SU-DHL-6 (cell line): Measurements from ENCODE around the gene EBPL.

Experiments
- H2AFZ ChIP-seq: fragments of 200-600 bp; sonication (generic); 2 replicates; pipeline ENCODE4 v1.6.1; 2014; ENCODE audit warnings: low read depth, mild to moderate bottlenecking, moderate library complexity, mixed read lengths, antibody characterized with exemption, low read length; ENCODE audit not compliant: severe bottlenecking
- H3F3A ChIP-seq: fragments of 200-600 bp; shearing (Covaris generic); 2 replicates; pipeline ENCODE4 v1.6.0; 2016; ENCODE audit warnings: antibody characterized with exemption, mild to moderate bottlenecking; ENCODE audit not compliant: insufficient read depth
- H3K27ac ChIP-seq: fragments of 200-600 bp; sonication (generic); 2 replicates; pipeline ENCODE4 v1.5.1; 2016; ENCODE audit warnings: low read depth, mild to moderate bottlenecking, low read length, moderate library complexity, mixed read lengths
- H3K27me3 ChIP-seq: fragments of 200-600 bp; sonication (generic), shearing (Covaris generic); 2 replicates; pipeline ENCODE4 v1.6.0; 2014; ENCODE audit warnings: mild to moderate bottlenecking, low read length
- H3K36me3 ChIP-seq: fragments of 200-600 bp; sonication (generic); 2 replicates; pipeline ENCODE4 v1.6.1; 2014; ENCODE audit warnings: mild to moderate bottlenecking, low read length, mixed read lengths
- H3K4me2 ChIP-seq: fragments of 300-600, 200-600 bp; shearing (Covaris generic), sonication (generic); 2 replicates; pipeline ENCODE4 v1.6.0; 2014; ENCODE audit warnings: low read length, low read depth, mild to moderate bottlenecking; ENCODE audit not compliant: poor library complexity, severe bottlenecking
- H3K4me3 ChIP-seq: fragments of 200-600 bp; sonication (generic); 2 replicates; pipeline ENCODE4 v1.5.1; 2014; ENCODE audit warnings: antibody characterized with exemption, low read length, mild to moderate bottlenecking, mixed read lengths; ENCODE audit not compliant: insufficient read depth, poor library complexity, severe bottlenecking
- H3K79me2 ChIP-seq: fragments of 200-600 bp; sonication (generic); 2 replicates; pipeline ENCODE4 v1.6.1; 2014; ENCODE audit warnings: mild to moderate bottlenecking, low read length, moderate library complexity; ENCODE audit not compliant: insufficient read depth
- H3K9ac ChIP-seq: fragments of 200-600 bp; sonication (generic); 2 replicates; pipeline ENCODE4 v1.7.0; 2014; ENCODE audit warnings: mild to moderate bottlenecking, low read length
- H3K9me2 ChIP-seq: fragments of 200-600 bp; sonication (generic); replicated peaks from 2 replicates; pipeline ENCODE4 v1.6.1; 2014; ENCODE audit warnings: low read length; ENCODE audit not compliant: insufficient read depth
- H3K9me3 ChIP-seq: fragments of 200-600 bp; sonication (generic); 2 replicates; pipeline ENCODE4 v1.6.1; 2014; ENCODE audit warnings: low read length, mixed read lengths; ENCODE audit not compliant: insufficient read depth
- H4K20me1 ChIP-seq: fragments of 200-600 bp; sonication (generic); 2 replicates; pipeline ENCODE4 v1.6.1; 2014; ENCODE audit warnings: low read depth, mild to moderate bottlenecking, antibody characterized with exemption, low read length, moderate library complexity, mixed read lengths
- EZH2phosphoT487 ChIP-seq: fragments of 200-600 bp; sonication (generic), shearing (Covaris generic); conservative IDR thresholded peaks from 2 replicates; pipeline ENCODE4 v1.6.1; 2018; ENCODE audit warnings: mild to moderate bottlenecking, antibody characterized with exemption, low read length, moderate library complexity, mixed read lengths
- TF ChIP-seq, protein P1 (sequence below): fragments of 200-600 bp; sonication (generic); IDR thresholded peaks from one replicate; pipeline ENCODE4 v1.5.1; 2017; ENCODE audit warnings: antibody characterized with exemption, mild to moderate bottlenecking, low read length, moderate library complexity; ENCODE audit not compliant: insufficient read depth, poor library complexity, severe bottlenecking

Gene EBPL

DNA sequence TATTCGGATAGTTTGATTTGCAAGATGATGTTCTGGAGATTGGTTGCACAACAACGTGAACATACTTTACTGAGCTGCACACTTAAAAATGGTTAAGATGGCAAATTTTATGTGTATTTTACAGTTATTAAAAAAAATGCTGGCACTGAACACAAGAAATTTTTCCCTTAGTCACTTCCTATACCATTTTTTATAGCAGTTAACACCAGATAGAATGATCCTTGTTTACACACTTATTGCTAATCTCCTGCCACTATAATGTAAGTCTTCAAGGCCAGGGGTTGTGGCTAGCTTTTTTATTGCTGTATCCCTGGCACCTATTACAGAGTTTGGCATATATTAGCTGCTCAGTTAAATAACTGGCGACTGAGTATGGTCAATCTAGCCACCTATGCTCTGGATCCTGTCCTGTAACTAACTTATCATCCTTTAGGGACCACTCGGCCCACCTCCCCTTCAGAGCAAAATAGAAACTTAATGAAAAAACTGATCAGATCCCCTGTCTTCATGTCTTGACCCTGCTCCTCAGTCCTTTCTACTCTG, 2.0 kb upstream of the EBPL start:
- no peak overlapping the region for H3K4me3 ChIP-seq

DNA sequence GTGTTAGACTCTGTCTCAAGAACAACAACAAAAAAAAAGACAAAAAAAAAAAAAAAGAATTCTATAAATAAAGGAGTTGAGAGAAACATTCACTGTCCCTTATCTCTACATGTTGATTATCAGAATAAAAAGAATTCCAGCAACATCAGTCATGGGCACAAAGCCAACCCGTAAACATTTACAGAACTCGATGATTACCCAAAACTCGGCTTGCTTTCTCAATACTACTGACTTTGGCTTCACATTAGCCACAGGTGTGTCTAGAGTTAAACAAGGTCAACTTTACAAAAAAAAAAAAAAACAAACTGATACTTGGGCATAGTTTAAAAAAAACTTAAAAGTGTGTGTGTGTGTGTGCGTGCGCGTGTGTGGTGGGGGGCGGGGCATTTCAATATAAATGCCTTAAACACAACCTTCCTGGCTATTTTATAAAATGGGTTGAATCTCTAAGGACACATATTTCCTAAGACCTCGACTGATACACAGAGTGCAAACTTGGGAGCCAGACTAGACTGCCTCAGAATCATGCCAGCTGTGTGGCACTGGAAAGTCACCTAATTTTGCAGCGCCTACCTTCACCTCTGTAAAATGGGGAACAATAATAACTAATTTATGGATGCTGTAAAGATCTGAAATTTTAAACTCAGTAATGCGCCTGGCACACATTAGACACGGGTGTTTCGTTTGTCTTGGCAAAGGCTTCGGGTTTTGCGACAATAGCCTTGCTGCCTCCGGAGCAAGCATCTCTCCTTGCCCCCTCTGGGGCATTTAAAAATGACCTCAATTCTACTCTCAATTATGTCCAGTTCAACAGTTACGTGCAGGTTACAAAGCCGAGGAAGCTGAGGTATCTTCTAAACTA, 922 bp downstream of the EBPL start:
- TF ChIP-seq, protein P1, sequence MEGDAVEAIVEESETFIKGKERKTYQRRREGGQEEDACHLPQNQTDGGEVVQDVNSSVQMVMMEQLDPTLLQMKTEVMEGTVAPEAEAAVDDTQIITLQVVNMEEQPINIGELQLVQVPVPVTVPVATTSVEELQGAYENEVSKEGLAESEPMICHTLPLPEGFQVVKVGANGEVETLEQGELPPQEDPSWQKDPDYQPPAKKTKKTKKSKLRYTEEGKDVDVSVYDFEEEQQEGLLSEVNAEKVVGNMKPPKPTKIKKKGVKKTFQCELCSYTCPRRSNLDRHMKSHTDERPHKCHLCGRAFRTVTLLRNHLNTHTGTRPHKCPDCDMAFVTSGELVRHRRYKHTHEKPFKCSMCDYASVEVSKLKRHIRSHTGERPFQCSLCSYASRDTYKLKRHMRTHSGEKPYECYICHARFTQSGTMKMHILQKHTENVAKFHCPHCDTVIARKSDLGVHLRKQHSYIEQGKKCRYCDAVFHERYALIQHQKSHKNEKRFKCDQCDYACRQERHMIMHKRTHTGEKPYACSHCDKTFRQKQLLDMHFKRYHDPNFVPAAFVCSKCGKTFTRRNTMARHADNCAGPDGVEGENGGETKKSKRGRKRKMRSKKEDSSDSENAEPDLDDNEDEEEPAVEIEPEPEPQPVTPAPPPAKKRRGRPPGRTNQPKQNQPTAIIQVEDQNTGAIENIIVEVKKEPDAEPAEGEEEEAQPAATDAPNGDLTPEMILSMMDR, result no peak
- TF ChIP-seq EZH2phosphoT487, result no peak
- Histone ChIP-seq H3K36me3 (no peaks in the 10 kb centered on the region), H3K9ac (peak overlapping the region; percentile 67), H3K4me2 (peak overlapping the region; percentile 84), H4K20me1 (no peaks in the 10 kb centered on the region), H3K9me3 (no peaks in the 10 kb centered on the region), H3K9me2 (no peaks in the 10 kb centered on the region), H3K27me3 (no peaks in the 10 kb centered on the region), H3K27ac (0 out of 2 replicates have a peak overlapping the region, but pooled peaks have one; percentile 23), H2AFZ (peak overlapping the region; percentile 78), H3F3A (peaks cover 14% of the 10 kb centered on the region; the same call in 1 of the 2 replicates), H3K4me3 (peak overlapping the region; percentile 71), H3K79me2 (peaks cover 11% of the 10 kb centered on the region; the same call in 1 of the 2 replicates)

More for the DNA sequence above, 2.0 kb upstream of the EBPL start:
- TF ChIP-seq, protein P1, result no peak
- TF ChIP-seq EZH2phosphoT487, result no peak
- no peak overlapping the region for H3K4me2 ChIP-seq
- peaks cover 11% of the 10 kb centered on the region; the same call in 1 of the 2 replicates for H3K79me2 ChIP-seq
- no peak overlapping the region for H3K27ac ChIP-seq
- no peak overlapping the region for H2AFZ ChIP-seq
- no peaks in the 10 kb centered on the region for H3K9me2 ChIP-seq
- no peaks in the 10 kb centered on the region for H3K9me3 ChIP-seq
- peaks cover 13% of the 10 kb centered on the region; the same call in 1 of the 2 replicates for H3F3A ChIP-seq
- no peaks in the 10 kb centered on the region for H4K20me1 ChIP-seq
- H3K9ac ChIP-seq, result no peak overlapping the region
- H3K27me3 ChIP-seq, result no peaks in the 10 kb centered on the region
- H3K36me3 ChIP-seq, result no peaks in the 10 kb centered on the region

DNA sequence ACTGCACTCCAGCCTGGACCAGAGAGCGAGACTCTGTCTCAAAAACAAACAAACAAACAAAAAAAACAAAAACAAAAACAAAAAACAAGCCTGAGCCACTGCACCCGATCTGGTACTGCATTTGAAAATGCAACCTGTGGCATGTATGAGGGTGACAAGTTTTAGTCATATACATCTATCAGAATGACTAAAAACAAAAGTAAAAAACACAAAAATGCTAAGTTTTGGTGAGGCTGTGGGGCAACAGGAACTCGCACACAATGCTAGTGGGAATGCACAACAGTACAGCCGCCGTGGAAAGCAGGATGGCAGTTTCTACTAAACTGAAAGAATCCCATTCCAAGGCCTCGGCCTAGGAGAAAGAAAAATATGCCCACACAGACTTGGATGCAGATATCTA, 7.8 kb downstream of the EBPL start:
- Histone ChIP-seq H3K27ac (no peak overlapping the region), H4K20me1 (no peaks in the 10 kb centered on the region), H3K9me2 (no peaks in the 10 kb centered on the region), H2AFZ (no peak overlapping the region), H3K36me3 (no peaks in the 10 kb centered on the region), H3K9ac (no peak overlapping the region), H3K79me2 (peaks cover 13% of the 10 kb centered on the region; the same call in 1 of the 2 replicates), H3K4me2 (no peak overlapping the region), H3K27me3 (no peaks in the 10 kb centered on the region), H3K4me3 (no peak overlapping the region), H3K9me3 (no peaks in the 10 kb centered on the region), H3F3A (peaks cover 9% of the 10 kb centered on the region; the same call in 1 of the 2 replicates)
- TF ChIP-seq EZH2phosphoT487, result no peak
- TF ChIP-seq, protein P1, result no peak
